ENCODE results near the gene UBE3B. TPM values are rescaled to one million over a fixed set of nuclear protein-coding genes. Genes with fewer than 3 reads are reported as not detected.

UBE3B gene
- total RNA-seq, 1 donor from 2014 or later, result 40.3 TPM

GRCh38 chr12:109534456-109534855 is 57.0 kb downstream of the UBE3B start:
- no peak overlapping the region for H3K4me3 ChIP-seq (ENCODE audit: low read depth, low read length)
- DNase-seq (ENCODE audit: low read depth), result no peak
- TF ChIP-seq, protein P1, sequence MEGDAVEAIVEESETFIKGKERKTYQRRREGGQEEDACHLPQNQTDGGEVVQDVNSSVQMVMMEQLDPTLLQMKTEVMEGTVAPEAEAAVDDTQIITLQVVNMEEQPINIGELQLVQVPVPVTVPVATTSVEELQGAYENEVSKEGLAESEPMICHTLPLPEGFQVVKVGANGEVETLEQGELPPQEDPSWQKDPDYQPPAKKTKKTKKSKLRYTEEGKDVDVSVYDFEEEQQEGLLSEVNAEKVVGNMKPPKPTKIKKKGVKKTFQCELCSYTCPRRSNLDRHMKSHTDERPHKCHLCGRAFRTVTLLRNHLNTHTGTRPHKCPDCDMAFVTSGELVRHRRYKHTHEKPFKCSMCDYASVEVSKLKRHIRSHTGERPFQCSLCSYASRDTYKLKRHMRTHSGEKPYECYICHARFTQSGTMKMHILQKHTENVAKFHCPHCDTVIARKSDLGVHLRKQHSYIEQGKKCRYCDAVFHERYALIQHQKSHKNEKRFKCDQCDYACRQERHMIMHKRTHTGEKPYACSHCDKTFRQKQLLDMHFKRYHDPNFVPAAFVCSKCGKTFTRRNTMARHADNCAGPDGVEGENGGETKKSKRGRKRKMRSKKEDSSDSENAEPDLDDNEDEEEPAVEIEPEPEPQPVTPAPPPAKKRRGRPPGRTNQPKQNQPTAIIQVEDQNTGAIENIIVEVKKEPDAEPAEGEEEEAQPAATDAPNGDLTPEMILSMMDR (conservative IDR thresholded peaks at IDR 0.05; ENCODE audit: low read depth, low read length), result no peak

DNA sequence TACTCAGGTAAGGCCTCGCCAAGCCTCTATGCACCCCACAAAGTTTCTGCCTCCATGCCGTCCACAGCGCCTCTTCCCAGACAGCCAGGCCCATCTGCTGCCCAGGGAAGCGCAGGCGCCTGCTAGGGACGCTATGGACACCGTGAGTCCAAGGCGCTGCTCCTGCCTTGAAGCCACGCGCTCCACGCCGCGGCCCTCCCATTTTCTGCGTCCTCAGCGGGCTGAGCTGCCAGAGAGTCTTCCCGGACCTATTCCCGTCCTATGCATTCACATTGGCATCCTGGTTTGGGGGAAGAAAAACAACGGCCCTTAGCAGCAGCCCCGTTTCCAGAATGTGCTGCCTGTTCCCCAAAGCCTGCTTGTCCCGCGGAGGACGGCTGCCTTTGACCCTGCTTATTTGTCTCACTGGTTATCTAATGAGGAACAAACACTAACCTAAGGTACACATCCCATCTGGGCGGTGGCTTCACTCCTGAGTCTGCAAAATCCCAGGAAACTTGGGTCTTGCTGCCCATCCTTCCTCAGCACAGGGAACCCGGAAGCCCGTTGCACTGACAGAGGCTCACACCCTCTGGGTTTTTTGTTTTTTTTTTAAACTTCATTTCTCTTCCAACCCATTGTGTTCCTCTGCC is 57.9 kb downstream of the UBE3B start:
- TF ChIP-seq, protein P1 (conservative IDR thresholded peaks at IDR 0.05; ENCODE audit: low read depth, low read length), result no peak
- DNase-seq (ENCODE audit: low read depth), result no peak
- no peak overlapping the region for H3K4me3 ChIP-seq (ENCODE audit: low read depth, low read length)

DNA sequence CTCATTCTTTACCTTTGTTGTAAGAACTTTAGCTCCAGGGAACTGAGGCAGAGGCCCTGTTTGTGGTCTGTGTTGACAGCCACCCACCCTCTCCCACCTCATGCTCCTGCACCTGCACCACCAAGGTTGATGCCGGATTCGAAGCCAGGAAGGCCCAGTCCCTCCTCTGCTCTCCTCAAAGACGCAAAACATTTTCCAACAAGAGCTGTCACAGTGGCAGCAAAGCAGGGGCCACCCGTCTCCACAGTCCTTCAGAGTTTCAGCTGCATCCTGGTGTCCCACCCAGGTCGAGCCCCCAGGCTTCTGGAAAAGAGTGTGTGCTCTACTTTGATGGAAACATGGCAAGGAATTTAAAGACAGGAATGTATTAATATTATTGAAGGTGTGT is 58.4 kb downstream of the UBE3B start:
- TF ChIP-seq, protein P1 (conservative IDR thresholded peaks at IDR 0.05; ENCODE audit: low read depth, low read length), result no peak
- no peak for DNase-seq (ENCODE audit: low read depth)

DNA sequence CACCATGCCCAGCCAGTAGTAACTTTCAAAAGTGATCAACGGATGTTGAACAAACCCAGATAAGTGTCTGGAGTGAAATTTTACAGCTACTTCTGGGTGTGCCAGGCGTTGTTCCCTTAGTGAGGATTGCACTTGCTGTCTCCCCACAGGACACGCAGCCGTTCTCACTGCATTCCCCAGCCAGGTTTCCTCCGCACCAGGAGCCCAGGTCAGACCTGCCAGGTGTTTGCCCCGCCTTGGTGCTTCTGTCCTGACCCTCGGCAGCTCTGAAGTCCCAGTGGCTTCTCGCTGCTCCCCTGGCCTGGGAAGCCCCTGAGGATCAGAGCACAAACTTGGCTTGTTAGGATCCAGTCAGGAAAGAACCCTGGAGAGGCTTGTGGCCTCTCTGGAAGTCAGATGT is 59.7 kb downstream of the UBE3B start:
- no peak overlapping the region for H3K4me3 ChIP-seq (ENCODE audit: low read depth, low read length)
- no peak for DNase-seq (ENCODE audit: low read depth)
- TF ChIP-seq, protein P1 (conservative IDR thresholded peaks at IDR 0.05; ENCODE audit: low read depth, low read length), result no peak

More for the DNA sequence above, 58.4 kb downstream of the UBE3B start:
- H3K4me3 ChIP-seq (ENCODE audit: low read depth, low read length), result no peak overlapping the region

DNA sequence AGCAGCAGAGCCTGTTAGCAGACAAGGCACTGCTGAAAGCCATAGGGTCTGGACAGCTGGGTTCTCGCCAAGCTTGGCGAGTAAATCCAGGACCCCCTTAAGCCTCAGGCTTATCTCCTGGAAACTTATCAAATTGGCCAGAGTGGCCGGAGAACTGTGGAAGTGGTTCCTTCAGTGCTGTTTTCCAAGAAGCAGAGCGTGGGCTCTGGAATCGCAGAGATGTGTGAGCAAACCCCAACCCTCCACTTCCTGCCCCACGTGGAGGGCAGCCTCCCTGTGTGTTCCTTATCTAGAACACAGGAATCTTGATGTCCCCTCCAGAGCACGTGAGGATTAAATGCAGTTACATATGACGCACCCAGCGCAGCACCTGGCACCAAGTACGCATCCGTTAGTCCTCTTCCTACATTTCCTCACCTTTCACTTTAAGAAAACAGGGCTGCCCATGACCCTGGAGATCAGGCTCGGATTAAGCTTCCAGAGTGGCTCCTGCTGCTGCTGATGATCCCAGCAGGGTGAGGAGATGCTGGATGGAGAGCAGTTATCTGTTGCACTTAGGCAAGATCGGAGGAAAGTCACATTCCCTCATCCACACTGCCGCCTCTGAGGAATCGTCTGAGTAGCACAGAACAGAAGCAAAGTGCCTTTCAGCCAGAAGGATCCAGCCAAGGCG is 60.9 kb downstream of the UBE3B start:
- TF ChIP-seq, protein P1 (conservative IDR thresholded peaks at IDR 0.05; ENCODE audit: low read depth, low read length), result no peak
- no peak for DNase-seq (ENCODE audit: low read depth)
- no peak overlapping the region for H3K4me3 ChIP-seq (ENCODE audit: low read depth, low read length)

- DNase-seq (ENCODE audit: low read depth), result no peak
- TF ChIP-seq, protein P1 (conservative IDR thresholded peaks at IDR 0.05; ENCODE audit: low read depth, low read length), result no peak
- H3K4me3 ChIP-seq (ENCODE audit: low read depth, low read length), result no peak overlapping the region
These were observed 62.1 kb downstream of the UBE3B start for GRCh38 chr12:109539508-109539907.
